ENCODE results near the gene MTRF1L.

The MTRF1L gene

GRCh38 chr6:152959333-152959732 lies 43.2 kb downstream of the MTRF1L start:
- no peak overlapping the region for H3K4me3 ChIP-seq (ENCODE audit: insufficient read depth, low read length, poor library complexity, severe bottlenecking)
- no peaks in the 10 kb centered on the region for H3F3A ChIP-seq (ENCODE audit: insufficient read depth)
- H3K36me3 ChIP-seq (ENCODE audit: low read length): no peaks in the 10 kb centered on the region
- no peak overlapping the region for H2AFZ ChIP-seq (ENCODE audit: low read depth, low read length, severe bottlenecking)
- no peaks in the 10 kb centered on the region for H3K9me2 ChIP-seq (replicated peaks; ENCODE audit: insufficient read depth, low read length)
- no peak for TF ChIP-seq CTCF (IDR thresholded peaks at IDR 0.05; ENCODE audit: insufficient read depth, low read length, poor library complexity, severe bottlenecking)
- TF ChIP-seq EZH2phosphoT487 (conservative IDR thresholded peaks at IDR 0.05; ENCODE audit: low read length): no peak
- no peaks in the 10 kb centered on the region for H3K79me2 ChIP-seq (ENCODE audit: insufficient read depth, low read length)
- no peaks in the 10 kb centered on the region for H3K27me3 ChIP-seq (ENCODE audit: low read length)
- H4K20me1 ChIP-seq (ENCODE audit: low read depth, low read length): no peaks in the 10 kb centered on the region
- no peak overlapping the region for H3K27ac ChIP-seq (ENCODE audit: low read depth, low read length)
- H3K4me2 ChIP-seq (ENCODE audit: low read depth, low read length, poor library complexity, severe bottlenecking): no peak overlapping the region
- H3K9ac ChIP-seq (ENCODE audit: low read length): no peak overlapping the region
- H3K9me3 ChIP-seq (ENCODE audit: insufficient read depth, low read length): no peaks in the 10 kb centered on the region

GRCh38 chr6:152957796-152958195 lies 44.7 kb downstream of the MTRF1L start:
- Histone ChIP-seq H3K4me2 (ENCODE audit: low read depth, low read length, poor library complexity, severe bottlenecking) (no peak overlapping the region), H3K4me3 (ENCODE audit: insufficient read depth, low read length, poor library complexity, severe bottlenecking) (no peak overlapping the region), H3K9me2 (replicated peaks; ENCODE audit: insufficient read depth, low read length) (no peaks in the 10 kb centered on the region), H3K79me2 (ENCODE audit: insufficient read depth, low read length) (no peaks in the 10 kb centered on the region), H3K9ac (ENCODE audit: low read length) (no peak overlapping the region), H3K27ac (ENCODE audit: low read depth, low read length) (no peak overlapping the region), H4K20me1 (ENCODE audit: low read depth, low read length) (no peaks in the 10 kb centered on the region), H3K27me3 (ENCODE audit: low read length) (no peaks in the 10 kb centered on the region), H3K9me3 (ENCODE audit: insufficient read depth, low read length) (no peaks in the 10 kb centered on the region), H2AFZ (ENCODE audit: low read depth, low read length, severe bottlenecking) (no peak overlapping the region), H3K36me3 (ENCODE audit: low read length) (no peaks in the 10 kb centered on the region), H3F3A (ENCODE audit: insufficient read depth) (no peaks in the 10 kb centered on the region)
- TF ChIP-seq CTCF (IDR thresholded peaks at IDR 0.05; ENCODE audit: insufficient read depth, low read length, poor library complexity, severe bottlenecking) (no peak), EZH2phosphoT487 (conservative IDR thresholded peaks at IDR 0.05; ENCODE audit: low read length) (no peak)

DNA sequence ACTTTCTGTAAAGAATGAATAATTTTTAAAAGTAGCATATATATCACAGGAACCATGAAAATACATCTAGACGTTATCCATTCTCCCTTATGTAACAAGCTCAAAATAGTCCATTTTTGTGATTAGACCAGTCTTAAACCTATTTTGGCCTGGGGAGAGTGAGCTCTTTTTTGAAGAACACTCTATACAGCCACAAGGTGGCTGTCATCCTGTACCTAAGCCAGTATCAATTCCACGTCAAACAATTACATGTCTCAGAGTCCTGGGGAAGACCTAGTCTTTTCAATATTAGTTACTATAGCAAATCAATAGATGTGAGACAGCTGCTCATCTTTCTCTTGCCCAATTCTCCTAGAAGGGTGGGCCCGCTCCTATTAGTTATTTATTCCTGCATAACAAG lies 48.1 kb downstream of the MTRF1L start:
- H3K9me2 ChIP-seq (replicated peaks; ENCODE audit: insufficient read depth, low read length): no peaks in the 10 kb centered on the region
- H3K36me3 ChIP-seq (ENCODE audit: low read length): no peaks in the 10 kb centered on the region
- no peak overlapping the region for H3K4me2 ChIP-seq (ENCODE audit: low read depth, low read length, poor library complexity, severe bottlenecking)
- no peaks in the 10 kb centered on the region for H3K27me3 ChIP-seq (ENCODE audit: low read length)
- no peak overlapping the region for H3K27ac ChIP-seq (ENCODE audit: low read depth, low read length)
- H3K9me3 ChIP-seq (ENCODE audit: insufficient read depth, low read length): no peaks in the 10 kb centered on the region
- no peak overlapping the region for H2AFZ ChIP-seq (ENCODE audit: low read depth, low read length, severe bottlenecking)
- H4K20me1 ChIP-seq (ENCODE audit: low read depth, low read length): no peaks in the 10 kb centered on the region
- H3F3A ChIP-seq (ENCODE audit: insufficient read depth): no peaks in the 10 kb centered on the region
- no peak overlapping the region for H3K9ac ChIP-seq (ENCODE audit: low read length)
- H3K4me3 ChIP-seq (ENCODE audit: insufficient read depth, low read length, poor library complexity, severe bottlenecking): no peak overlapping the region
- no peak for TF ChIP-seq CTCF (IDR thresholded peaks at IDR 0.05; ENCODE audit: insufficient read depth, low read length, poor library complexity, severe bottlenecking)
- H3K79me2 ChIP-seq (ENCODE audit: insufficient read depth, low read length): no peaks in the 10 kb centered on the region

Data from SU-DHL-6 (cell line).